Measurements from ENCODE around the gene MZB1.
A peak's percentile ranks its signal among the peaks of the same experiment; 100 is the strongest.
"Not testable (repeated sequence)": the region's sequence is repeated elsewhere in the genome, so short reads cannot be mapped to it uniquely, and the experiment has no call there.

MZB1 gene

DNA sequence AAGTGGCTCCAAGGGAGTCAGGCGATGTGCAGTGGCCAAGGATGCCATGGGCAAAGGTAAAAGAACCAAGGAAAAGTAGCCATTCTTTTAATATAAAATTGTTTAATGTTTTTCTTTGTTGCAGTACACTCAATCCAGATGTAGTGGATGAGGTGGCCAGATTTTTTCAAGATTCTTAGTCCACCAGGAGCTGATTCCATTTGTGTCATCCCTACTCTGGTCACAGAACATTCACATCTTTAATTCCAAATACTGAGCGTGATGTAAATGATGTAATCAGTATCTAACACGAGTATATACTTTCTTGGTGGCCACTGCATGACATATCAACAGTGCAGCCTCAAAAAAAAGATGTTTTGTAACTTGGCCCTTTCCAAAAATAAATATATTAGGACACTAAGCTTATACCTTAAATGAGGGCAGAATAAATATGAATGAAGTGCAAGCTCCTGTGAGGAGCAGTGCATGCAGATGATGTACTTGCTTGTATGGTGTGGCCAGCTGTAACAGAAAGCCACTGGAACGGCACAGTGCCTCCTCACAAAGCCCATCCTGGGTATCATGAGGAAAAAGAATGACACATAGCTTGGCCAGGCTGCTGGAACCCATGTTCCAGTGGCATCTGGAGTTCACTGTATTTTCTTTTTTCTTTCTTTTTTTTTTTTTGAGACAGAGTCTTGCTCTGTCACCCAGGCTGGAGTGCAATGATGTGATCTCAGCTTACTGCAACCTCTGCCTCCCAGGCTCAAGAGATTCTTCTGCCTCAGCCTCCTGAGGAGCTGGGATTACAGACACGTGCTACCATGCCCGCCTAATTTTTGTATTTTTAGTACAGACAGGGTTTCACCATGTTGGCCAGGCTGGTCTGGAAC, 20.6 kb upstream of the MZB1 start:
- no peak for DNase-seq

DNA sequence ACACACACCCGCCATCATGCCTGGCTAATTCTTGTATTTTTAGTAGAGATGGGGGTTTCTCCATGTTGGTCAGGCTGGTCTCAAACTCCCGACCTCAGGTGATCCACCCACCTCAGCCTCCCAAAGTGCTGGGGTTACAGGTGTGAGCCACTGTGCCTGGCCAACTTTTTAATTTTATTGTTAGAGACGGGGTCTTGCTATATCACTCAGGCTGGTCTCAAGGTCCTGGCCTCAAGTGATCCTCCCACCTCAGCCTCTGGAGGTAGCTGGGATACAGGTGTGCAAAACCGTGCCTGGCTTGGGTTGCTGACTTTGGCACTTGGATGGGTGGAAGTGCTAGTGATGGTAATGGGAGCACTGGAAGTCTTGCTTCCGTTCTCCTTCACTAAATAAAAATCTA, 19.4 kb upstream of the MZB1 start:
- DNase-seq, result not testable (repeated sequence)

DNA sequence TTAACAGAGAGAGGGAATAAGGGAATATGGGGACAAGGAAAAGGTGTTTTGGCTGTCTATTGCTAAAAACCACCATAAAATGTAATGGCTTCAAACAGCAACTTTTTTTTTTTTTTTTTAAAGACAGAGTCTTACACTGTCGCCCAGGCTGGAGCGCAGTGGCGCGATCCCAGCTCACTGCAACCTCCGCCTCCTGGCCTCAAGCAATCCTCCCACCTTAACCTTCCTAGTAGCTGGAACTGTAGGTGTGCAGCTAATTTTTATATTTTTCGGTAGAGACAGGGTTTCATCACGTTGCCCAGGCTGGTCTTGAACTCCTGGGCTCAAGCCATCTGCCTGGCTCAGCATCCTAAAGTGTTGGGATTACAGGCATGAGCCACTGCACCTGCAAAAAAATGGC, 18.5 kb upstream of the MZB1 start:
- no peak for DNase-seq

DNA sequence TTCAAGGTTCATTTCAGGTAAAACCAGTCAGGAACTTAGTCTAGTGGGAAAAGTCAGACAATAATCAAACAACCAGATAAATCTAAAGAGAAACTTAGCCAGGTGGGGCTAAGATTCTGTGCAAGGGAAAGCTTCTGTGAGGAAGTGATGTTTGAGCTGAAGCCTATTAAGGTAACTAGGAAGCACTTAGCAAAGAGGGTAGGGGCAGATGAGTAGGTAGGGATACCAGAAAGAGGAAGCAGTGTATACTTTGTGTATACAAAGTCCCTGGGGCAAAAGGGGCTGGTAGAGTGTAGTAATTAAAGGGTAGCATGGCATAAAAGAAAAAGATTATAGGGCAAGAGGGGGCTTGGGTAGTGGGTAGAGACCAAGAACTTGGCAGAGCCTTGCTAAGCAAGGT, 17.8 kb upstream of the MZB1 start:
- DNase-seq, result no peak

DNA sequence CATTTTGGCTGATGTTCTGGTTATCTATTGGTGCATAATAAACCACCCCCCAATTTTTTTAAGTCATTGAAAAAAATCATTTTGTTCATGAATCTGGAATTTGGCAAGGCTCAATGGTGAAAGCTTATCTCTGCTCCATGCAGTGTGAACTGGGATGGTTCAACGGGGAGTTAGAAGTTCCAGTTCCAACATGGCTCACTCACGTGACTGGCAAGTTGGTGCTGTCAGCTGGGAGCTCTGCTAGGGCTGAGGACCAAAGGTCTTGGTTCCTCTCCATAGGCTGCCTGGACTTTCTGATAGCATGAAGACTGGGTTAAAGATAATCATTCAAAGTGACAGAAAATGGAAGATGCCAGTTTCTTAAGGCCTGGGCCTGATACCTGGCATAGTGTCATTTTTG, 17.2 kb upstream of the MZB1 start:
- no peak for DNase-seq

DNA sequence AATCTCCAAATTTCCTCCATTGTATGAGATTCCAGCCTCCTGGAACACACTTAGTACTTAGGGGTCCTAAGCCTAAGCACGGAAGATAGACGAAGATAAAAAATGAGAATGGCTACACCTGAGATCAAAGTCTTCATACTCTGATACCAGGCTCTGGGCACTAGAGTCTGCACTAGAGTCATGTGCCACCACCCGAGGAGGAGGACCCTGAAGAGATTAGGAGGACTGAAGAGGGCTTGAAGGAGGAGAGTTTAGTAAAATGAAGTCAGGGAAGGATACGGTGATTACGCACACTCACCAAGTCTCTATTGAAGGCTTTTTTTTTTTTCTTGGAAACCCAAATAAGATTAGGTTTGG, 14.7 kb upstream of the MZB1 start:
- no peak for DNase-seq

DNA sequence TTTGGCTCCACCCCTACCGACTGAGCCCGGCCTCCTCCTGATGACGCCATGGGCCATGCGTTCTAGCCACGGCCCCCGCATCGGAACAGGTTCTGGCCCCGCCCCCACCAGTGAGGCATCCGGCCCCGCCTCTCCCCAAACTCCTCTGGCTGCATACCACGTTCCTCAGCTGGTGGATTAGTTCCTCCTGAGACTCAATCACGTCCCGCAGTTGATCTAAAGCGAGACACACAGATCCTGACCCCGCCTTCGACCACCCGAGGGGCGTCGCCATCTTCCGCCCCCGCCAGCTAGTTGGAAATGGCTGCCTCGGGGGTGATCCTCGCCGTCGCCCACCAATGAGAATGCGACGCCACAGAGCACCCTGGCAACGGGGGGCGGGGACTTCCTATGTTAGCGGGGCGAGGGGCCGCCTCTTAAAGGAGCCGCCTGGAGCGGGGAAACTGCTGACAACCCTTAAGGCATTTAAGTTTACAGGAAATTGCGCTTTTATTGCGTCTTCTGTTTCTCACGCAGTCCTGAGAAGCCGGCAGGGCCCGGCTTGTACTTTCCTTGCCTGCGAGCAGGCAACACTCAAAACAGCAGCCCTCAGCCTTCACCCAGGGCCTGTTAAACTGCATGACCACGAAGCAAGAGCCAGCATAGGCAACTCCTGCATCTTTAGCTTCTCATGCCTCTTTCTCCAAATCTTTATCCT, 14.2 kb upstream of the MZB1 start, which contains the start of gene SPATA24:
Gene SPATA24 (minus strand): TSS at position 303 of the 697 bp plus-strand sequence. CDS start 29 bp downstream, at position 274.
- DNase-seq, result peak; percentile 99

DNA sequence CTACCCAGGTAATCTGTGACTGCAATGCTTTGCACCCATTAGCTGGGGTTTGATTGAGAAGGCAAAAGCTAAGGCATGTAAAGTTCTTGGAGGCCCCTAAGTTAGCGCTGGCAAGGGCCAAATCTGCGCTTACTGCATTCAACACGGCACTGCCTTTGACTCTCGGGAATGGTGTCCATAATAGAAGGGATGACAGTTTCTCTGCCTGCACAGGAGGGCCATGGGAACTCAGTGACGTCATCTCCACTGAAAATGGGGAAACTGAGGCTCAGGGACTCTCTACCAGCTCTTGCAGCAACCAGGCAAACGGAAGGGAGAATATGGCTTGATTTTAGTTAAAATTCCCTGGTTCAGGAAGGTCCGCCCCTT, 13.7 kb upstream of the MZB1 start:
- DNase-seq, result no peak

DNA sequence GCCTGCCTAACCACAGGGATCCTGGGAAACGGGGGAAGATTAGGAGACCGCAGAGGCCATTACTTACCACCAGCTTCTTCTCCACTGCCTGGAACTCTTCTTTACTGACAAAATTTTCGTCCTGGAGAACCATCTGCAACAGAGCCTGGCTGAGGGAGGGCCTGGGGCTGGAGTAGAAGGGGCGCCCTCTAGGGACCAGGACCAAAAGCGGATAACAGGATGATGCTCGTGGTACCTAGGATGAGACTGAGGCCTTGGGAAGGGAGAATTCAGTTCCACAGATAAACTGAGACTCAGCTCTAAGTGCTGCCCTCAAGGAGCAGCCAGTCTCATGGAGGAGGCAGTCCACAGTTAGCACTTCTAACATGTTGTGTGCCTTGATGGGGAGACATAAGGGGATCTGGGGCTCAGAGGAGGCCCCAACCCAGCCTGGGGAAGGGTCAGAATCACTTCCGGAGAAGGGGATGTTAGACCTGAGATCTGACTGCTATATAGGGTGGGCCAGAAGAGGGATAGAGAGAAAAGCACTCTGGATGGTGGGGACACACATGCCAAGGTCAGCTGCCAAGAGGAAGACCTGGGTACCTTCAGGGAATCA, 12.9 kb upstream of the MZB1 start:
- no peak for DNase-seq

DNA sequence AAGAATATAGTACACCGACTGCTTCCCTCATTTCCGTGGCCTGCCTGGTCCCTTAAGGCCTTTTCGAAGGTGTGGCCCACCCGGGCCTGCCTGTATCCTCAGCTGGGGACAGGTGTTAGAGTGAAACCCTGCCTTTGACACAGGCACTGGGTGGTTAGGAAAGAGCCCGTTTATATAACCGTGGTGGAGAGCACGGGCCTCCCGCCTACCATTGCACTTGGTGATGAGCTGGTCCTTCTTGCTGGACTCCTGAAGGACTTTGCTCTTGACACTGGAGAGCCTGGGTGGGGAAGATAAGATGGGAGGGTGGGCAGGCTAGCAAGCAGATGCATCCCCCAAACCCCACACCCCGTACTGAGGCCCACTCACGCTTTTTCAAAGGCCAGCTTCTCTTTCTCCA, 11.8 kb upstream of the MZB1 start:
- DNase-seq, result no peak

DNA sequence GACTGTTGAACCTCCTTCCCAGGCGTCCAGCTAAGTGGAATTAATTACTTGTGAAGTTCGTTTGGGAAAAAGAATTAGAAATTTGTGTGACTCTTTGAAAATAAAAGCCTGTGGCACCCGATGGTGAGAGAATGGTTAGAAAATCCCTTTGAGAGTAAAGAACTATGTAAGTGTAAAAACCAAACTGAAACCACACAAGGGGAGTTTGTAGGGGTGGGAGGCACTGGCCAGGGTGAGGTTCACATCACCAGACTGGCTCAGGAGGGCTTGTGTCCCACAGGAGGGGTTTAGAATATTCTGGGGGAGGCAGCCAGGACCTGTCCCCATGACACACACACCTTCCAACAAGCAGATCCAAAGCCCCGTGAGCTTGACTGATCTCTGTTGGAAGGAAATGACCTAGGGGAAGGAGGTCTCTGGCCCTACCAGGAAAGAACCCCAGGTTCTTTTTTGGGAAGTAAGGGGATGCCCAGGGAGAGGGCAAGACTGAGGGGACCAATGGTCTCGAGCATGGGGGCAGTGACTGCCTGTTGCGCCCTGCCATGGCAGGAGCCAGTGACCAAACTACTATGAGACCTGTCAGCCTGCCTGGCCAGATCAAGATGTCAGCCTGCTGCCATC, 9.9 kb upstream of the MZB1 start:
- DNase-seq, result no peak

DNA sequence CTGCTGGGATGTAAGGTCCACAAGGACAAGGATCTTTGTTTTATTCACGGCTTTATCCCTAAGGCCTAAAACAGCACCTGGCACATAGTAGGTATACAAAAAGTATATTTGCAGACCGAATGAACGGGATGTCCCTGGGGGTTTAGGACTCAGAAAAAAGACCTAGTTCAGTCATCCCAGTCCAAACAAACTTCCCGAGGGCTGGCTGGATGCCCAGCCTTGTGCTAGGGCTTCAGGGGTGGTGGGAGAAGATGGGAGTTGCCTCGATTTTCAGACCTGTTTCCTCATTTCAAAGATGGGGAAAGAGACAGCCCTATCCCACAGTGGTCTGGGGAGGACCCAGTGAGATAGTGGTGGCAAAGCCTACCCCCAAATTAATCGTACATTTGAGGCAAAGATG, 8.2 kb upstream of the MZB1 start:
- no peak for DNase-seq

DNA sequence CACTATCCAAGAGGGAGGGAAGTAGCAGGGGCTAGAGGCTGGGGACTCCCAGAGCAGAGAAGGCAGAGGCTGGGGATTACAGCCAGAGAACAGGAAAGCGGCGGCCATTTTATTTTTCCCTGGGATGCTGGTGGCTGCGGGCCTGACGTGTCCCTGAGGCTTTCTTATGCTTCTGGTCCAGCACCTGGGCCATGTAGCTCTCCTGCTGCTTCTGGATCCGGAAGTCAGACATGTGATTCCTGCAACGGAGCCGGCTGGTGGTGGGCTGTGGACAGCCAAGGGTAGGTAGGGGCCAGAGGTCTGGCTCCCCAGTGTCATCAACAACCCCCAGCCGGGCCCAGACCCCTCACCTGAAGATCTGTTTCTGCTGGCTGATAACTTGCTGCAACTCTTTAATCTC, 7.0 kb upstream of the MZB1 start:
- DNase-seq, result no peak

DNA sequence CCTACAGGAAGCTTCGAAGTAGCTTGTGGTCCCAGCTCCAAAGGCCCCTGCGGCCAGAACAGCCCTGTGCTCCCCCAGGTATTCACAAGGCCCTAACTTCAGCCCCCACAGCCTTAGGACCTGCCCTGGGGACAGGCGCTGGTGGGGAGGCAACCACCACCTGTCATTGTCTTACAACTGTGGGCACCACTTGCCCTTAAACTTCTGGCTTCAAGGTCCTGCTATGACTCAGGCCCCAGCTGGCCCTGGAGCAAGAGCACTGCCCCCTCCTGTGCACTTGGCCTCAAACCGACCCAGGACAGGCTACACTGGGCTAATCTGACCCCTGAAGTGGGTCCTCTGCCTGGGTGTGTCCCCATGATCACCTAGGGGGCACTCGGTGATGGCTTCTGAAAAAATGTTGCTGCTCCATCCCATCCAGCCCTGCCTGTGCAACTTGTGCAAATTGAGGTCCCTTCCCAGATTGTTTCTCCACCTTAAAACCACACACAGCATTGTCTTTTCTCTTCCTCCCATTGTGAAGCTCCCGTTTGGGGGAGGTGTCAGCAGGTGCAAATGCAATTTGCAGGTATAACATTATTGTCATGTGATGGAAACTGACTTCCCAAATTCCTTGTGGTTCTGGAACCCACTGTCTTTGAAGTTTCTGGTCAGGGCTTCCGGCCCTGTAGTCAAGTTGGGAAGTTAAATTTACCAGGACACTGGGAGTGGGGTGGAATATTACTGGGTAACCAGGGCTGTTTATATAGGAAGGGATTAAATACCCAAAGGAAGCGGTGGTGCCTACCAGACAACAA, 6.3 kb upstream of the MZB1 start:
- no peak for DNase-seq

DNA sequence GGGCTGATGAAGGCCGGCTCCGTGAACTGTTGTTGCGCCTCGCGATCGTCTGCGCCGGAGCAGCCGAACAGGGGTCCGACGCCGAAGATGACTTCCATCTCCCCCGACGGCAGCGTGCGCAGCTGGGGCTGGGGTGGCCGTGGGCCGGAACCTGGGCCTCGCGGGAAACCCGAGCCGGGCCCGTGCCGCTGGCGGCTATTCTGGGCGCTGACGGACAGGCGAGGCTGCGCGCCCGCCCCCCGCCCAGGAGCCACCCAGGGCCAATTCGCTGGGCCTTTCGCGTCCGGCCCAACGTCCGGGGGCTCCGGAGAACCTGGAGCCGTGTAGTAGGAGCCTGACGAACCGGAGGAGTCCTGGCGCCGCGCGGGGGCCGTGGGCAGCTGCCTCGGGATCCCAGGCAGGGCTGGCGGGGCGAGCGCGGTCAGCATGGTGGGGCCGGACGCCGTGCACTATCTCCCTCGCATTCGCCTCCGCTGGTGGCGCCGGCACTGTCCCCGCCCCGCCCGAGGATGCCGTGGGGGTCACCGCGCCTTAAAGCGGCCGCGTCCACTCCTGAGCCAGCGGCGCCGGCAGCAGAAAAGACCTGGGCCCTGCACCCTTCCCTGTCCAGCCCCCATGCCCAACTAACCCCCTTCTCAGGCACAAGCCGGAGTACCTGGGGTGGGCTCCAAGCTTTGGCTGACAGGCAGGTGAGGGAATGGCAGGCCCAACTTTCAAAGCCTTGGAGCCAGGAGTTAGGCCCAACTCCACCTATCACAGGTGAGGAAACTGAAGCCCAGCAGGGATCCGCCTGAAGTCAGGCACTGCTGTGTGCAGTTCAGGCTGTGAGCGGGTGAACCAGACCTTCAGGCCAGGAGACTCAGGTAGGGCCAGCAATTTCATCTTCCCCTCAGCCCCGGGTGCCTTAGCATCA, 5.2 kb upstream of the MZB1 start, which contains the start of gene PROB1:
Gene PROB1 (minus strand): TSS at position 451 of the 913 bp plus-strand sequence. CDS start 23 bp downstream, at position 428.
- no peak for DNase-seq

DNA sequence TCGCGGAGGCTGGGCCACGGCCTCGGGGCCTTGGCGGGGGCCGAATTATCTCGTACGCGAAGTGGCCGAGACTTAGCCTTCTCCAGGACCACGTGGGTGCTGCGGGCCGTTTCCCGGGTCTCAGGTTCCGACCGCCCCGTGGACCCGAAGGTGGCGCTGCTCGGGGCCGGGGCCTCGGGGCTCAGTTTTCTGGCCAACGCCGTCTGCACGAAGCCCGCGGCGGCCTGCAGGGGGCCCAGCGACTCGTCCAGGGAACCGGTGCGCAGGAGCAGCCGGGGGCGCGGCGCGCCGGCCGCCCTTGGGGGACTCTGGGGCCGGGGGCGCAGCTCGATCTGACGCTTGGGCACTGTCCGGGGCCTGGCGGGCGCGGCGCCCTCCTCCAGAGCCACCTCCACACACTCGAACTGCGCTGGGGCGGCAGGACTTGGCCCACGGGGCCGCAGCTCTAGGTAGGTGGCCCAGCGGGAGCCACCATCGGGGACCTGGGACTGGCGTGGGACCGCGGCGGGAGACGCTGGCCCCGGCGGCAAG, 4.5 kb upstream of the MZB1 start:
- DNase-seq, result peak; percentile 63

DNA sequence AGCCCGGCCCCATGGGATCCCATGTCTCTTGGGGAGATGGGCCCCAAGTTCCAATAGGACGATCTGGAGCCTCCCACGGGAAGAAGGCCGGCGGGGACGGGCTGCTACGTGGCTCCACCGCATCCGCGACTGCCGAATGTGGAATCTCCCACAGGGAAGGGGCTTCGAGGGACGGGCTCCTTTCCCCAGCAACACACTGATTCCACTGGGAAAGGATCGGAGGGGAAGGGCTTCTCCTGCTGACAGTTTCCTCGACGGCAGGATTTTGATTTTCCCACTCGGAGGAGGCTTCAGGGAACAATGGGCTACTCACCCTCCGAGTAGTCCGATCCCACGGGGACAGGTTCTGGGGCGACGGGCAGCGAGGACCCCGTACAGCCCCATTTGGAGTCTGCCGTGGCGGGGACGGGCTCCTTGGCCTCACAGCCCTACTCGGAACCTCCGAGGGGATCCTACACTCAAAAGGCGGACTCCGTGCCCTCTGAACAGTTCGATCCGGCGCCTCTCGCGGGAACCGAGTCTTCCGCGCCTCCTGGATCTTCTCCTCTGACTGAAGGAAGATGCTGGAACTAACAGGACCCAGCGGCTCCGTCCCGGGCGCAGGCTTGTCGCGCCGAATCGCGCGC, 3.9 kb upstream of the MZB1 start:
- DNase-seq, result no peak

DNA sequence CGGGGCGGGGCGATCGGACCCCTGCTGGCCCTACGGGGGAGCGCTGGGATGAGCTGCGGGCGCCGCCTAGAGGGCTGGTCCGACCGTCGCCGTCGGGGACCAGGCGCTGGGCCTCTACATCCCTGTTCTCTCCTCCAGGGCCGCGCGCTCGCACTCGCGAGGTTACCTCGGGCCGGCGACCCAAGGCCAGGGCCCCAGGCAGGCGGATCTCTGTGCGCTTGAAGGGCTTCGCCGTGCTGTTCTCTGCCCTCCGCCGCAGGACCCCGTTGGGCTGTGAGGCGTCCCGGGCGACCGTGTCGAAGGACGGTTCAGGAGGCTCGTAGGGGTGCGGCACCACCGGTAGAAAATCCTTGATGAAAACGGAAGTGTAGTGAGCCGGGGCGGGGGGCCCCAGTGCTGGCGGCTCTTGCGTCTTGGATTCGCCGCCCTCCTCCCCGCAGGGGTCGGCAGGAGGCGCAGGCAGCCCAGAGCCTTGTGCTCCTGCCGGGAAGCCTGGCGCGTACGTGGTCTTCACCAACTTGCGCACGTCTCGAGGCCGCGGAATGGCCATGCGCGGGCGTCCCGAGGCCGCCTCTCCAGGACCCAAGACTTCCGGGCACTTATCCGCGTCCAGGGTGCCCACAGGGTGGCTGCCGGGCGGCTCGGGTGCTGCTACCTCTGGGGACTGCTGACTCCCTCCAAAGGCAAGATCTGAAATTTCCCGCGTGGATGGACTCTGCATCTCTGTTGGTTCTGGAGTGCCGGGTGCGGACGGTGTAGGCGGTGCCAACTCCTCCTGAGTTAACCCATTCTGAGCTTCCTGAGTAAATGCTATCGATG, 3.2 kb upstream of the MZB1 start:
- peak; percentile 83 for DNase-seq

DNA sequence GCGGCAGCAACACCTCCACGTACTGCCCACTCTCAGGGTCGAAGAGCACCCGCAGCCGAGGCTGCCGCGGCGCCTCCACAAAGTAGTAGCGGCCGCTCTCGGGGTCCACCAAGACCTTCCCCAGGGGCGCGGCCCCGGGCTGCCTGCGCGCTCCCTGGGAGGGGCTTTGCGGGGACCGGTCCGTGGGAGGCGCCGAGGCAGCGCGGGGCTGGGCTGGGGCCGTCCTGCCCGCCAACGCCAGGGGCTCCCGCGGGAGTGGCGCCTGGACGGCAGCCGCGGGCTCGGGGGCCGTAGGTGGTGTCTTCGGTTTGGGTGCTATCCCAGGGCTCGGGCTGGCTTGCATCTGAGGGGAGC, 2.6 kb upstream of the MZB1 start:
- no peak for DNase-seq
